Measurements from ENCODE around the gene COL6A1. TPM values are rescaled to one million over a fixed set of nuclear protein-coding genes. Genes with fewer than 3 reads are reported as not detected.

Gene COL6A1
- total RNA-seq, 1 experiment from 2014 or later = 193 TPM

GRCh38 chr21:45964649-45965048 is 16.9 kb upstream of the COL6A1 start:
- Histone ChIP-seq H2BK120ac (ENCODE audit: low read depth, low read length, poor library complexity, severe bottlenecking) (no peak overlapping the region), H3K79me2 (ENCODE audit: insufficient read depth, low read length) (no peaks in the 10 kb centered on the region), H2AK5ac (ENCODE audit: insufficient read length, low read length) (no peak overlapping the region), H3K4me1 (ENCODE audit: insufficient read depth, low read length) (no peaks in the 10 kb centered on the region), H3K18ac (ENCODE audit: insufficient read length, low read depth, low read length) (no peak overlapping the region), H2AFZ (ENCODE audit: low read length) (no peak overlapping the region), H3K9me3 (ENCODE audit: control insufficient read depth, low read depth, low read length) (peaks cover 17% of the 10 kb centered on the region), H2BK12ac (ENCODE audit: insufficient read length, low read depth, low read length) (no peak overlapping the region), H3K23ac (ENCODE audit: insufficient read length, low read depth, low read length) (no peak overlapping the region), H3K14ac (ENCODE audit: insufficient read depth, low read length) (no peak overlapping the region), H4K91ac (ENCODE audit: insufficient read length, low read depth, low read length) (no peak overlapping the region), H2BK5ac (ENCODE audit: insufficient read length, low read length) (no peak overlapping the region), H3K4me2 (ENCODE audit: insufficient read depth, insufficient read length, low read length) (no peak overlapping the region), H3K23me2 (ENCODE audit: insufficient read length, low read depth, low read length, poor library complexity, severe bottlenecking) (no peaks in the 10 kb centered on the region), H3K27me3 (ENCODE audit: insufficient read depth, low read length) (no peaks in the 10 kb centered on the region), H3T11ph (ENCODE audit: low read length) (no peak overlapping the region), H4K20me1 (ENCODE audit: control insufficient read depth, insufficient read depth, insufficient read length) (no peaks in the 10 kb centered on the region), H4K8ac (replicated peaks; ENCODE audit: insufficient read length, low read depth, low read length) (no peak overlapping the region), H2BK20ac (ENCODE audit: low read depth, low read length, poor library complexity, severe bottlenecking) (no peak overlapping the region), H3K27ac (ENCODE audit: insufficient read length, low read depth, low read length) (no peak overlapping the region), H3K4ac (ENCODE audit: low read depth, low read length) (no peak overlapping the region), H3K9ac (ENCODE audit: extremely low read depth, insufficient read length, low read length) (no peak overlapping the region), H3K79me1 (ENCODE audit: insufficient read depth, low read depth, low read length, poor library complexity, severe bottlenecking) (no peaks in the 10 kb centered on the region), H2BK15ac (ENCODE audit: low read depth, low read length) (no peak overlapping the region), H4K5ac (ENCODE audit: insufficient read length, low read depth, low read length) (no peak overlapping the region), H3K56ac (ENCODE audit: insufficient read length, low read depth, low read length) (no peak overlapping the region)
- H3K36me3 Mint-ChIP-seq (ENCODE audit: insufficient read depth in 1 of 3, low read depth in 3 of 3) = peaks cover 25 to 50% (median 50%) of the 10 kb centered on the region in 3 experiments
- WGBS (ENCODE audit: extremely low coverage, insufficient read length, low lambda C conversion rate) = no CpG with 5 or more reads among the region's 1 CpG
- H3K27me3 Mint-ChIP-seq (ENCODE audit: low read depth) = peaks cover 26% of the 10 kb centered on the region
- H3K4me3 Mint-ChIP-seq = no peak overlapping the region
- no peak for DNase-seq
- H3K9me3 Mint-ChIP-seq = peaks cover 56 to 58% of the 10 kb centered on the region in 2 experiments
- no peak for TF ChIP-seq CTCF (conservative IDR thresholded peaks at IDR 0.05)
- H3K27ac Mint-ChIP-seq = no peak overlapping the region
- no peaks in the 10 kb centered on the region for H3K4me1 Mint-ChIP-seq
